ENCODE measurements around the gene DCAF5.

Gene DCAF5

GRCh38 chr14:69141550-69141949 is 11.4 kb downstream of the DCAF5 start:
- no peak for DNase-seq

DNA sequence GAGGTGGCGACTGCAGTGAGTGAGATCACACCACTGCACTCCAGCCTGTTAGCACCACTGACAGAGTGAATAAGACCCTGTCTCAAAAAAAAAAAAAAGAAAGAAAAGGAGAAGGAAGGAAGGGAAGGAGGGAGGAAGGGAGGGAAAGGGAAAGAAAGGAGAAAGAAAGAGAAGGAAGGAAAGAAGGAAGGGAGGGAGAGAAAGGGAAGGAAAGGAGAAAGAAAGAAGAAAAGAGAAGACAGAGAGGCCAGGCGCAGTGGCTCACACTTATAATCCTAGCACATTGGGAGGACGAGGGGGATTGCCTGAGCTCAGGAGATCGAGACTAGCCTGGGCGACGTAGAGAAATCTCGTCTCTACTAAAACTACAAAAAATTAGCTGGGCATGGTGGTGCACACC is 13.2 kb downstream of the DCAF5 start:
- no peak for DNase-seq

GRCh38 chr14:69137843-69138535 is 14.9 kb downstream of the DCAF5 start:
- no peak for DNase-seq

DNA sequence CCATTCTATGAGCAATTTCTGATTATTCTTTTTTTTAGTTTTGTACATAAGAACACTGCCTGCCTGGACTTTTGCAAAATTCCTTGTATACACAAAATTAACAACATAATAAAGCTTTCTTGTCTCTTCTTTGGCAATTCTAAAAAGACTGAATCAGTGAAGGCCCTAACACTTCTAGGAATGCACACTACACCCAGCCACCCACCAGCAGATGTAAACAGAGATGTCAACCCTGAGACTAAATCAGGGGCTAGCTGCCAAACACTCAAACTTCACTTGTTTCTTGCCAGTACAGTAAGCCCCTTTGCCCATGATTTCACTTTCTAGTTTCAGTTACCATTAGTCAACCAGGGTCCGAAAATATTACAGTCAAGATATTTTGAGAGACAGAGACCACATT is 15.5 kb downstream of the DCAF5 start:
- DNase-seq = no peak

GRCh38 chr14:69135133-69135532 is 17.8 kb downstream of the DCAF5 start:
- DNase-seq = peak; percentile 46

- no peak for DNase-seq
These were observed 19.5 kb downstream of the DCAF5 start for GRCh38 chr14:69133206-69134125.

DNA sequence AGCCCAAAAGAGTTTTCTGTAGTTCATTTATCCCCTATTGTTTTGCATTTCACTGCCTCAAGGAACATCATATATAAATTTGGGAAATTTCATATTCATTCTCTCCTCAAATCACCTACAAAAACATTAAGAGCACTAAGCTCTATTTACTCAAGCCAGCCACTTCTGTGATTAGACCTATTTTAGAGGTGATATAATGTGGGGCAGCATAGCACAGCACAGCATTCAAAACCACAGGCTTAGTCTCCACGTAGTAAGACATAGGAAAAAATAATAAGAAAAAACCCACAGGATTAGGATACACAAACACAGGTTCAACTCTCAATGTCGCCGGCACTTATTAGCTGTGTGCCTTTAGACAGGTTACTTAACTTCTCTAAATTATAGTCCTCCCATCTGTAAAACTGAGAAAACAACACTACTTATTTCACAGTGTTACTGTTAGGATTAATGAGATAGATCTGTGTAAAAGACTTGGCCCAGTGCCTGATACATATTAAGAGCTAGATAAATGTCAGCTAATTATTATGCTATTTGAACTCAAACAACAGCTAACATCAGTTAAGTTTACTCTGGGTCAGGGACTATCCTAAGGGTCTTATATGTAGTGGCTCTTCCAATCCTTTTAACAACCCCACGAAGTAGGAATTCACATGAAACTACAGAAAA is 20.3 kb downstream of the DCAF5 start:
- DNase-seq = no peak

DNA sequence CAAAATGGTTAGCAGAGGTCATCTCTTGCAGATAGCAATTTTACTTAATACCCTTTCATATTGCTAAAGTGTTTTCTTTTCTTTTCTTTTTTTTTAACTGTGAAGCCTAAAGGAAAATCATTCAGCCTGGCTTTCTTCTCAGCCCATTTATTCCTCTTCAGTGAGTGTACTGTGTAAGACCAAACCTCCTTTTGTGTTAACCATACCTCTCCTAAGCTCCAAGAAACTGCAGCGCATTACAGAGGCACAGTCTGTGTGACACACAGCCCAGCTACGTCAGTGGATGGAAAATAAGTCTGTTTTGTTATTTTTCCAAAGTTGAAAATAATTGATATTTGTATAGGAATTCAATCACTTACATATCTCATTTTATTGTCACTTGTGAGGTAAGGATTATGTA is 21.7 kb downstream of the DCAF5 start:
- no peak for DNase-seq

DNA sequence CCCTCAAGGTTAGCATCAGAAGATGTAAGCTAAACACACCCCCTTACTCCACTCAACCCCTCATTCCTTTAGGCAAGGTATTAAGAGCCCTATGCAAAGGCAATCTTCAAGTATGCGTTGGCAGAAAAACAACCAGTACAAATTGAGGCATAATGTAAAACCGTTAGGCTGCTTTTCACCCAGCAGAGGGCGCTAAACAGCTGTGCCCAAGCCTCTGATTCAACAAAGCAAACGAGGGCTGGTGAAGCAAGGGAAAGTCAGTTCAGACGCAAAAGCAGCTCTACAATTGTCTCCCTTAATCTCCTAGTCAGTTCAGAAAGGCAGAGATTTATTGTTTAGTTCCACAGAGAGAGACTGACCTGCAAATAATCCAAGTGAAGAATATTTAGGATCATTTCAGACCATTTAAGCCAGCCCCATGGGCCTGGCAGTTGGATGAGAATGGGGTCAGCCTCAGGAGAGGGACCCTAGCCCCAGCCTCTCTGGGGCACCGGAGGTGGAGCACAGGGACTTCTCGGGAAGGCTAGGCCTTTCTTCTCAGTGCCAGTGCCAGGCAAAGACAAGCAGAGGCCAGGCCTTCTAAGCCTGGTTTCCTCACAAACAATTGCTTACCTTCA is 23.5 kb downstream of the DCAF5 start:
- DNase-seq = peak; percentile 32

GRCh38 chr14:69118305-69118704 is 34.6 kb downstream of the DCAF5 start:
- DNase-seq = no peak

DNA sequence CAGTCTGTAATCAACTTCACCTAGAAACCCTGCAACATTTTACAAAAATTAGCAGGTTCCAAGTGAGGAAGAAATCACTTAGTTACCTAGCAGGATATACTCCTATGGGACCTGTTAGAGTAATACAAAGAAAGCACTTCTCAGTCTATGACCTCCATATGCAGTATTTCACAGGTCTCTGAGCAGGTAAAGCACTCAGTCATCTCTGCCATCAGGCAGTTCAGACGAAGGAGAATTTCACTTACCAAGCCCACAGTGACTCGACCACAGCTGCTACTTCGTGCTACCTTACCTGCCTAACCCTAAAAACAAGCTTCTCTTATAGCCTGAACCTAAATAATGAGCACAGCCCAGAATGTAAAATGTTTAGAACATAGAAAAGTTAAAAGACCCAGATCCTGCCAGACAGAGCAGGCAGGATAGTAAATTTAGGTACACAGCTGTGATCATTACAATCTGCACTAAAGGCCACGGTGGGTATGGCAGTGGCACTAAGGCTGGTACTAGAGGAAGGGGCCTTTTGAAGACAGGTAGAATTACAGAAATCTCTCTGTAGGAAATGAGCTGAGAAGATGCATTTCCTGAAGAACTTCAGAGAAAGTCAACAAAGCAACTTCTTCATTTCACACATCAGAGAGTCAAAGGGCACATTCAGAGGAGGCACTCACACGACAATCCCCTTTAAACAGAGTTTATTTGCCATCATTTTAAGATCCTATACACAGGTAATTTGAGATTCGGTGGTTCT is 35.7 kb downstream of the DCAF5 start:
- DNase-seq = no peak

GRCh38 chr14:69115407-69116185 is 37.3 kb downstream of the DCAF5 start:
- no peak for DNase-seq

GRCh38 chr14:69114763-69115162 is 38.2 kb downstream of the DCAF5 start:
- DNase-seq = no peak

GRCh38 chr14:69108358-69108757 is 44.6 kb downstream of the DCAF5 start:
- no peak for DNase-seq

- DNase-seq = peak; percentile 20
These were observed 45.4 kb downstream of the DCAF5 start for GRCh38 chr14:69107407-69108003.

- no peak for DNase-seq
These were observed 46.5 kb downstream of the DCAF5 start for GRCh38 chr14:69106451-69106850.

GRCh38 chr14:69105326-69105725 is 47.6 kb downstream of the DCAF5 start:
- DNase-seq = no peak

- DNase-seq = no peak
These were observed 51.5 kb downstream of the DCAF5 start for GRCh38 chr14:69101331-69101826.

GRCh38 chr14:69097974-69098373 is 54.9 kb downstream of the DCAF5 start:
- DNase-seq = no peak

- no peak for DNase-seq
These were observed 56.0 kb downstream of the DCAF5 start for GRCh38 chr14:69096781-69097475.
